ENCODE data around the gene NRROS.
"Not testable (repeated sequence)": the region's sequence is repeated elsewhere in the genome, so short reads cannot be mapped to it uniquely, and the experiment has no call there.

Gene NRROS

DNA sequence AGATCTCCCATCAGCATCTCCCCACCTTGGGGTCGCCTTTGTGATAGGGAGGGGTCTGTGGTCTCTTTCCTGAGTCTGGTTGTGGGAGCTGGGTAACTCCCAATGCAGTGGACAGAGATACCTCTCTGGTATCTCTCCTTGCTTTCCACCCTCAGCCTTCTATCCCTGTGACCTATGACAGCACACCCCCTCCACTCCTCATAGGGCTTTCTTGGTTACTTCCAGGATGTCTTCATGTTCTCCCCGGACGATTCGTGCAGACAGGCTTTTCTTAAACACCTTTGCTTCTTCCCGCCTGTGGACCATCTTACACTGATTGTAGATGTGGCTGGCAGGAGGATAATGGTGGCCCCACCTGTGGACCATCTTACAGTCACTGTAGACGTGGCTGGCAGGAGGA is 14.2 kb upstream of the NRROS start:
- no peak for DNase-seq

GRCh38 chr3:196627918-196628231 is 11.6 kb upstream of the NRROS start:
- DNase-seq = no peak

- no peak for DNase-seq
These were observed 10.3 kb upstream of the NRROS start for GRCh38 chr3:196629228-196629627.

DNA sequence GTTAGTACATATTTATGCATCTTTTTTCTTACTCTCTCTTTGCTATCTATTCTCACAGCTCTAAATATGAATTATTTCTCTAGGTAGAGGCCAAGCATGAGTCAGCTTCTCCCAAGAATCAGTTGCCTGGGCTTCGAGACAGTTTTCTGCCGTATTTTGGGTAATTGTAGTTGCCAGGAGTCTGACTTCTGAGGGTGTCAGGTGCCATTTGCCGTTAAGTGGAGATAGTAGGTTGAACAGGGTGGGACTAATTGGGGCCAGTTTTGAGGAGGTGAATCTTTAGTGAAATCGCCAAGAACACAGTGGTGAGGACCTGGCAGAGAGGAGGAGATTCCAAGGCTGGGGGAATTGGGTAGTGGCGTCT is 7.8 kb upstream of the NRROS start:
- DNase-seq = no peak

GRCh38 chr3:196632046-196632751 is 7.3 kb upstream of the NRROS start:
- peak; percentile 72 for DNase-seq

DNA sequence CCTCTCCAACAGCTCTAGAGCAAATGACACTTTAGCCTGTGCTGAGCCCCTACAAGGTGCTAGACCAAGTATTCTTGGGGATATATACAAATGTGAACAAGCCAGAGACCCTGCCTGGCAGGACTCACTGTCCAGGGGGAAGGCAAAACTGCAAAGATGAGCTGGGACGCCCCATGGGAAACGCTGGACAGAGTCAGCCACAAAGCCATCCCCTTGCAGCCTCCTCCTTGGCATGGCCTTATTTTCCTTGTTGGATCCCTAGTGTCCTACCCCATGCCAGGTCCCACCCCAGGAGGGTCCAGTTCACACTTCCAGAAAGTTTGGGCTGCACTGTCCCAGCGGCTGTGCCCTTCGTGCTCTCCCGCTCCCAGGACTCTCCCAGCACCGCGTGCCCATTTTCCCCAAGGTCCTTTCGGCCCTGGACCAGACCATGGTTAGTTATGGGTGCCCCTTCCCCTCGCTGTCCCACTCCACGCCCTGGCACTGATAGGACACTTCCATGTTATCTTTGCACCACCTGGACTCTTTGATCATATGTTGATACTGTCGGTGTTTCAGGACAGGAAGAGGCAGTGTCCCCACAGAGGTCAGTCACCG is 5.8 kb upstream of the NRROS start:
- no peak for DNase-seq

DNA sequence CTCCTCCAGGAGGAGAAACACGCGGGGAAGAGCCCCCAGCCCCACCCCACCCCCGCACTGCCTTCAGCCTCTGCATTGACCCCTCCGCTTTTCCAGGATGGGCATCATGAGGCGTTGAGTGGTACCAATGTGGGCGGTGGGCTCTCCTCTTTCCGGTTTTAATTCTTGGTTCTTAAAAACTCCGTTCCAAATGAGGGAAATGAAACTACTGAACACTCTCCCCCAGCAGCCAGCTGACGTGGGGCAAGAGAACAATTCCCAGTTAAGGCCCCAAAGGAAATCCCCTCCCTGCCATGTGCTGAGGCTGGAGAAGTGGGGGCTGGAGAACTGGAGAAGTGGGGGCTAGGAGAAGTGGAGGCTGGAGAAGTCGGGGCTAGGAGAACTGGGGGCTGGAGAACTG is 5.3 kb upstream of the NRROS start:
- no peak for DNase-seq

DNA sequence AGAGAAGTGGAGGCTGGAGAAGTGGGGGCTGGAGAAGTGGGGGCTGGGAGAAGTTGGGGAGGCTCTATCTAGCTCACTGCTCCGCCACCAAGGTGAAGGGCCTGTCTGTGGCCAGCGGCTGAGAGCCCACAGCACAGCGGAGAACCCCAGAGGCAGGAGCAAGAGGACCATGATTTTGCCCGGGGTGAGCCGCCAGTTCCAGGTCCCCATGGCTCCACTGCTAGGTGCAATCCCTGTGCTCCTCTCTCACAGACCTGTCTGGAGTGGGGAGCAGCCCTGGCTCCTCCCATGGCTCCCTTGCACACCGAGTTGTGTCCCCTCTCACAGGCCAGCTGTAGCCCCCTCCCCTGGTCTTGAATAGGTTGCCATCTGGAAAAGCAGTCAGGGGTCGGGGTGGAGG is 4.7 kb upstream of the NRROS start:
- DNase-seq = no peak

DNA sequence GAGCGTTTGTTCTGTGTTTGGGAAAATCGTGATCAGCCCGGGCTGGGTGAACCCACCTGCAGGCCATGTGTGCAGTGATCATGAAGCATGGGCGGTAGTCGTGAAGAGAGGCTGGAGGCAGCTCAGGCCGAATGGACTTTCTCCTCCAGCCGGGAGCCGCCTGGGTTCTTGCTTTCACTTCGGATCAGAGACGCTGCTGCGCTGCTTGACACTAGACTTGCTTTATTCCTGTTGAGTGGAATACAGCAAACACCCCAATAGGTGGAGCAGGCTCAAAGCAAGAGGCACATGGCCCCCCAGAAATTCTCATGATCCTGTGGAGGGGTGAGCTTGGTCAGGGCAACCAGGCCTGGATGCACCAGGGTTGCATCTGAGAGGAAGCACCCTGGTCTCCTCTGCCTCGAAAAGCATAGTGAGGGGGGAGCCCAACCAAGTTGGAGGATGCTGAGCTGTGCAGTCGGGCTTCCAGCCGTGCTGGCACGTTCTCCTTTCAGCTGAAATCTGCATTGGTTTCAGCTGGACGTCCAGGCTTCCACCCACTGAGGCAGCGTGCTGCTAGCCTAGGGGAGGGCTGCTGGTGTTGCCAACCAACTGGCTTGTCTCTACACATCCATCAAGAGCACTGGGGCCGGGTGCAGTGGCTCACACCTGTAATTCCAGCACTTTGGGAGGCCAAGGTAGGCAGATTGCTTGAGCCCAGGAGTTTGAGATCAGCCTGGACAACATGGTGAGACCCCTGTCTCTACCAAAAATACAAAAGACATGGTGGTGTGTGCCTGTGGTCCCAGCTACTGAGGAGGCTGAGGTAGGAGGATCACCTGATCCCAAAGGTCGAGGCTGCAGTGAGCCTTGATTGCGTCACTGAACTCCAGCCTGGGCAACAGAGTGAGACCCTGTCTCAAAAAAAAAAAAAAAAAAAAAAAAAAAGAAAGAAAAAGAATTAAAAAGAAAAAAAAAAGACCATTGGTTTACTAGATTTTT is 2.8 kb upstream of the NRROS start:
- no peak for DNase-seq

DNA sequence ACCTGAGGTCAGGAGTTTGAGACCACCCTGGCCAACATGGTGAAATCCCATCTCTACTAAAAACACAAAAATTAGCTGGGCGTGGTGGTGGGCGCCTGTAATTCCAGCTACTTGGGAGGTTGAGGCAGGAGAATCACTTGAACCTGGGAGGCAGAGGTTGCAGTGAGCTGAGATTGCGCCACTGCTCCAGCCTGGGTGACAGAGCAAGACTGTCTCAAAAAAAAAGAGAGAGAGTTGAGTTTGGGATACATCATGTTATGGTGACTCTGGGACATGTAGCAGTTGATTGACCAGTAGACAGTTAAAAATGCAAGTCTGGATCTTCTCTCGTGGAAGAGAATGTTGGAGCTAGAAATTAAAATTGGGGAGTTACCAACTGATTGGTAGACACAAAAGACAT is 1.6 kb upstream of the NRROS start:
- not testable (repeated sequence) for DNase-seq

DNA sequence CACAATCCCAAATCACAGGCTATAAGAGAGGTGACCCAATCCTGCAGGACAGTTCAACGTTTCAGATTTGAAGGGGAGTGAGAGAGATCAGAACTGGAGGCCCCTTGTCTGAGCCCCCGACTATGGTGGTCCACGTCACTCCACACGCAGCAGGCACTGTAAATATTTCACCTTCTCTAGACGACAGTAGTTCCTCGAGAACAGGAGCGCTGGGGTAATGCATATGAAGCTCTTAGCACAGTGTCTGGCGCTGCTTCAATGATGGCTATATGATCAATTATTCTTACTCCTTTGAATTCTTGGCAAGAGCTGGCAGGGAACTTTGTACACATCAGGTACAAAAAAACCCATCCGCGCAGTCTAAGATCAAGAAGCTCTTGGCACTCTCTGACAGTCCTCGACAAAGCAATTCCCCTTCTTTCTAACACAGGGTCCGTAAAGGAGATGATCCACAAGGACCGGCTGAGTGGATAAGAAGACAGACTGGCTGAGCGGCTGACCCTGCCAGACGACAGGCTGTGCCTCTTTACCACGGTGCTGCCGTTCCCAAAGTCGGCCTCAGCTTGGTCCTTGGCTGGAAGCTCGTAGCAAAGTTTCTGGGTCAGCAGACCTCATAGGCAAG is 522 bp upstream of the NRROS start:
- peak; percentile 15 for DNase-seq

DNA sequence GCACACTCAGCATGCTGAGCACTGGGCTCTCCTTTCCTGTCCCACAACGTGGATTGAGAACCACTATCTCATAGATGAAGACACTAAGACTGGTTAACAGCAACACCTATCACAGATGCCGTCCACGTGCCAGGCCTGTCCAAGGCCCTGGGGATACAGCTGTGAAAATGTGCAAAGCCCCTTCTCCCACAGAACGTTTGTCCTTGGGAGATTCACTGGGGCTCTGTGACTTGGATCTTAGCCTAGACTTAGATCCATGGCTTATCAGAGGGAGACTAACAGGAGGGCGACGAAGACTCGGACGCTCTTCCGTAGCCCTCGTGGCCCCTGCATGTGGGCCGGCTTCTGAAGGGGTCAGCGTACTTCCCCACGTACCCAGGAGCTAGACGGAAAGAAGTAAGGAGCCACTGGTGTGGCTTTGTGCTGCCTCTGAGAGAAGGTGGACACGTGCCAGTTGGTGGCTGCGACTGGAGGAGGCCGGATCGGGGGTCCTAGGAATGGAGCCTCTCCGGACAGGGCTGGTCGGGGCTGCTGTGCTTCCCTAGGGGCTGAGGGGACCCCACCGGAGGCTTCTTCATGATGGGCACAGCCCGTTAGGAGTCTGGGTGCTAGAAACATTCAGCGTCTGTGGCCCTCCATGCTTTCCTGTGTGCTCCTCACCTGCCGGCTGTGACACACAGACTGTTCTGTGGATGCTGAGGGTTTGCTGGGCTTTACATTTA is 964 bp downstream of the NRROS start:
- DNase-seq = no peak

- DNase-seq = no peak
These were observed 2.0 kb downstream of the NRROS start for GRCh38 chr3:196641333-196642054.

DNA sequence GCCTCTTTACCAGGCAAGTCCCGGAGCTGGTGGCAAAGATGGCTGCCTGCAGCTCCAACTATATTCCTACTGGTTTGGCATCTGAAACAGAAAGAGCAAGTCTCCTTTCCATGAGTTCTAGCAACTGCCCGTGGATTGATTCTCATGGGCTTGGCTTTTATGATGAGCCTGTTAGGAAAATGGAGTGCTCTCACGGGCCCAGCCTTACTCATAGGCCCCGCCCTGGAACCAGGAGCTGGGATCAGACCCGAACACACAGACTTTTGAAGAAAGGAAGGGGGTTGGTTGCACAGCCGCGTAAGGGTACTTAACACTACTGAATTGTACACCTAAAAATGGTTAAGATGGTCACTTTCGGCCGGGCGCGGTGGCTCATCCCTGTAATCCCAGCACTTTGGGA is 2.9 kb downstream of the NRROS start:
- DNase-seq = no peak

- no peak for DNase-seq
These were observed 3.8 kb downstream of the NRROS start for GRCh38 chr3:196643201-196643749.

- no peak for DNase-seq
These were observed 4.3 kb downstream of the NRROS start for GRCh38 chr3:196643761-196644160.

DNA sequence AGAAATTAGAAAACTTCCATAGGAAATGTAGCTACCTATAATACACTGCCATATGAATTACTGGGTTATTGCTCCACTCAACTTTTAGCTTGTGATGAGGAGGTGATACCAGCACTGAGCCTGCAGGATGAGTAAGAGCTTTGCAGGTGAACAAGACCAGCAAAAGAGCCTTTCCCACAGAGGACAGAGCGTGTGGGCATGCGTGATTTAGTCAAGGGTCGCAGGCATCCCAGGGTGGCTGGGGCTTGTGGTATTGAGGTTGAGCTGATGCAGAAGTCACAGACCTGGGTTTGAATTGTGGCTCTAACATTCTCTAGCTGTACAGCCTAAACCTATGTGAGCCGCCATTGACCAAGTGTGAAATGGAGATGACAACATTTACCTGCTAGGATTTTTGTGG is 5.6 kb downstream of the NRROS start:
- no peak for DNase-seq

DNA sequence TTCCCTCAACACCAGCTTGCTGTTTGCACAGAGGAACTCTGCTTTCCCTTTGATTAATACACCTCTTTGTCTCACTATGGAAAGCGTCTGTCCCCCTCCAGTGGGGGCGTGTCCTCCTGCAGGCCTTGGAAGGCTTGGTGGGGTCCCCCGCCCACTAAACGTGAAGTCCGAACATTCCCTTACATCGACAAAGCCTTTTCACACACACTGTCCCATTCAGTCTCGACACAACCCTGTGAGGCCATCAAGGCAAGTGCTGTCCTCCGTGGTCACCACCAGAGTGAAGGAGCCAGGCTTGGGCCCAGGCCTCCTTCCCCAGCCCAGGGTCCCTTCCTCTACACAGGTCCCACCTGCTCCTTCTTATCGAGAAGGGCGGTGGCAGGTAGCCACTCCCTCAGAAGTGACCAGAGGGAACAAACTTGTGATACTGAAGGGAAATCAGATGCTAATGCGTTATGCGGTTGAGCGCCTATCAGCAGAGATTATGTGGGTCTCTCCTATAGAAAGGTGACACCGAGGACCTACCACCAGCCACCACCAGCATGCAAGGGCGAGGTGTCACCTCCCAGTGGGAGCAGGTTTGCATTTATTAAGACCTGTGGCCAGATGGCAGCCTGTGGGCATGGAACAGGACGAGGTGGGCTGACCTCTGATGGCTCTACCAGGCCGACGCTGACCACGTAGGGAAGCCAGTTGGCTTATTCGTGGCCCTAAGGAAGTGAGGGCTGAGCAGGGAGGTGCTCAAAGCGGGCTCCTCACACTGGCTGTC is 6.6 kb downstream of the NRROS start:
- DNase-seq = no peak

- no peak for DNase-seq
These were observed 7.2 kb downstream of the NRROS start for GRCh38 chr3:196646666-196647216.

DNA sequence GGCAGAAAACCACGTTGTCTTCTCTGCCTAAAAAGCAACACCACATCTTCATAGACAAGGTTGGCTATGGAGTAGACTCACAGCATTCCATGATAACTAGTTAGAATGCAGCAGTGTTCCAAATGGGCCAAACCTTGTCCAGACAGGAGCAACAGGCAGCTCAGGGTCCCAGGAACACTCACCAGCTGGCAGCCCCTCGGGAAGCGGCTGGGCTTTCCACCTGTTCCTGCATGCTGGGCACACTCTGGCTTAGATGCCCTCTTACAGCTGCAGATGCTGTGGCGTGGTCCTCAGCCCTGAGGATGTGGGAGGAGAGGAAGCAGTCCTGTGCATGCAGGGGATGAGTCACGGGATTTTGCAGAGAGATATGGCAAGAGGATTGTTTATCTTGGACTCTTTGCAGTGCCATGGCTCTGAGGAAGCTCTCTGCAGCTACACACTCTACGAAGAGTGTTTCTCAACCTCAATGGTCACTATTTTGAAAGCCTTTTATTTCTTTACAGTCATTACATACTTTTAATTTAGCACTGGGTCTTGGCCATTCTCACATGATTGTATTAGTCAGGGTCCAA is 11.3 kb downstream of the NRROS start:
- DNase-seq = peak; percentile 46
